ENCODE results near the gene AP4B1. TPM values are rescaled to one million over a fixed set of nuclear protein-coding genes. Genes with fewer than 3 reads are reported as not detected.

Gene AP4B1
- total RNA-seq, 6 experiments from 2014 or later = 6.0 to 9.0 (median 7.0) TPM

GRCh38 chr1:113913887-113914664 is 9.5 kb upstream of the AP4B1 start:
- H3K9me3 ChIP-seq = no peaks in the 10 kb centered on the region
- WGBS (ENCODE audit: insufficient coverage, low coverage, low lambda C conversion rate, missing lambda C conversion rate) = 92% methylated on average over 5 of the region's 5 CpGs
- H3K27me3 ChIP-seq = no peaks in the 10 kb centered on the region
- no peak for TF ChIP-seq CTCF (IDR thresholded peaks at IDR 0.05)
- TF ChIP-seq POLR2A (IDR thresholded peaks at IDR 0.05) = no peak
- no peak for ATAC-seq
- intact Hi-C loops (cut with DNase I) = no loop called here
- H3K36me3 ChIP-seq = peaks cover 0 to 6% (median 2%) of the 10 kb centered on the region in 4 donors
- H3K4me3 ChIP-seq = no peak overlapping the region
- no peaks in the 10 kb centered on the region for H3K4me1 ChIP-seq
- DNase-seq = no peak
- H3K27ac ChIP-seq = no peak overlapping the region

- no peaks in the 10 kb centered on the region for H3K9me3 ChIP-seq
- no peaks in the 10 kb centered on the region for H3K4me1 ChIP-seq
- DNase-seq (no peak), ATAC-seq (no peak)
- H3K27me3 ChIP-seq = no peaks in the 10 kb centered on the region
- intact Hi-C loops (cut with DNase I) = no loop called here
- 100% methylated on average over 1 of the region's 3 CpGs for WGBS (ENCODE audit: insufficient coverage, low coverage, low lambda C conversion rate, missing lambda C conversion rate)
- H3K36me3 ChIP-seq = peaks cover 0 to 6% (median 2%) of the 10 kb centered on the region in 4 donors
- no peak overlapping the region for H3K27ac ChIP-seq
- H3K4me3 ChIP-seq = no peak overlapping the region
- no peak for TF ChIP-seq POLR2A (IDR thresholded peaks at IDR 0.05)
- TF ChIP-seq CTCF (IDR thresholded peaks at IDR 0.05) = no peak
Observed at GRCh38 chr1:113913312-113913668, 8.7 kb upstream of the AP4B1 start.

- no peak for DNase-seq
- no peak overlapping the region for H3K4me3 ChIP-seq
- H3K36me3 ChIP-seq = peaks cover 0 to 6% (median 2%) of the 10 kb centered on the region in 4 donors
- H3K27ac ChIP-seq = no peak overlapping the region
- ATAC-seq = peak in 3 of 4 donors; percentile 35 to 54 (median 41)
- intact Hi-C loops (cut with DNase I) = no loop called here
- TF ChIP-seq POLR2A (IDR thresholded peaks at IDR 0.05) (no peak), CTCF (IDR thresholded peaks at IDR 0.05) (no peak)
- no peaks in the 10 kb centered on the region for H3K4me1 ChIP-seq
- no peaks in the 10 kb centered on the region for H3K9me3 ChIP-seq
- 64% methylated on average over 5 of the region's 6 CpGs for WGBS (ENCODE audit: insufficient coverage, low coverage, low lambda C conversion rate, missing lambda C conversion rate)
- no peaks in the 10 kb centered on the region for H3K27me3 ChIP-seq
Observed at GRCh38 chr1:113912594-113913311, 8.2 kb upstream of the AP4B1 start.

GRCh38 chr1:113905435-113905861 is 849 bp upstream of the AP4B1 start:
- TF ChIP-seq CTCF (IDR thresholded peaks at IDR 0.05) (no peak), POLR2A (IDR thresholded peaks at IDR 0.05) (no peak)
- H3K4me3 ChIP-seq = peak overlapping the region; percentile 67 to 76 (median 72)
- H3K9me3 ChIP-seq = no peaks in the 10 kb centered on the region
- H3K27me3 ChIP-seq = no peaks in the 10 kb centered on the region
- intact Hi-C loops (cut with DNase I) = no loop called here
- ATAC-seq (no peak), DNase-seq (peak in 1 of 3 donors; percentile 44)
- no peaks in the 10 kb centered on the region for H3K36me3 ChIP-seq
- 4% methylated on average over 8 of the region's 17 CpGs for WGBS (ENCODE audit: insufficient coverage, low coverage, low lambda C conversion rate, missing lambda C conversion rate)
- peak overlapping the region; percentile 50 to 87 (median 79) for H3K27ac ChIP-seq
- H3K4me1 ChIP-seq = peaks cover 0 to 13% (median 0%) of the 10 kb centered on the region in 4 donors

Measured in right lobe of liver (tissue), 6 donors.